GM21526 (cell line): Measurements from ENCODE around the gene BRSK2.

Source experiments
- ATAC-seq: cut with Tn5 transposase; IDR thresholded peaks from one replicate; pipeline ENCODE4 v1.9.1; 2021; ENCODE audit warnings: moderate library complexity; ENCODE audit not compliant: unreplicated experiment, low FRiP score

The BRSK2 gene

GRCh38 chr11:1460396-1460985 is 70.8 kb downstream of the BRSK2 start:
- ATAC-seq: no peak

GRCh38 chr11:1460986-1461825 is 71.5 kb downstream of the BRSK2 start:
- no peak for ATAC-seq

- no peak for ATAC-seq
Measured at GRCh38 chr11:1461826-1462697, 72.3 kb downstream of the BRSK2 start.

GRCh38 chr11:1462698-1462975 is 72.9 kb downstream of the BRSK2 start:
- no peak for ATAC-seq

- no peak for ATAC-seq
Measured at GRCh38 chr11:1463056-1463455, 73.3 kb downstream of the BRSK2 start.

GRCh38 chr11:1466784-1467183 is 77.0 kb downstream of the BRSK2 start:
- ATAC-seq: no peak

- ATAC-seq: no peak
Measured at GRCh38 chr11:1467270-1467669, 77.5 kb downstream of the BRSK2 start.

GRCh38 chr11:1468002-1468401 is 78.3 kb downstream of the BRSK2 start:
- no peak for ATAC-seq

GRCh38 chr11:1468473-1469066 is 78.8 kb downstream of the BRSK2 start:
- no peak for ATAC-seq

GRCh38 chr11:1469287-1469910 is 79.7 kb downstream of the BRSK2 start:
- ATAC-seq: no peak

GRCh38 chr11:1469911-1470680 is 80.4 kb downstream of the BRSK2 start:
- no peak for ATAC-seq

- no peak for ATAC-seq
Measured at GRCh38 chr11:1470681-1471611, 81.2 kb downstream of the BRSK2 start.

GRCh38 chr11:1471736-1472135 is 82.0 kb downstream of the BRSK2 start:
- no peak for ATAC-seq

GRCh38 chr11:1472180-1473005 is 82.7 kb downstream of the BRSK2 start:
- ATAC-seq: no peak

GRCh38 chr11:1473011-1473628 is 83.4 kb downstream of the BRSK2 start:
- no peak for ATAC-seq

- no peak for ATAC-seq
Measured at GRCh38 chr11:1473786-1474185, 84.1 kb downstream of the BRSK2 start.

GRCh38 chr11:1475841-1476240 is 86.1 kb downstream of the BRSK2 start:
- ATAC-seq: no peak
